Effector memory CD4-positive, alpha-beta T cell (primary cell): ENCODE measurements around the gene TCERG1L.

Source experiments
- DNase-seq, 3 donors: peaks; one replicate each; pipeline ENCODE4 v3.0.0-alpha.2; 2020
- H3K27ac ChIP-seq: 2 replicates; pipeline ENCODE4 v1.7.0; 2013; ENCODE audit warnings: mild to moderate bottlenecking, low read length, moderate library complexity; ENCODE audit not compliant: insufficient read depth, poor library complexity, severe bottlenecking
- H3K27me3 ChIP-seq: replicated peaks from 2 replicates; pipeline ENCODE4 v1.7.0; 2013; ENCODE audit warnings: mild to moderate bottlenecking, low read length; ENCODE audit not compliant: insufficient read depth, control insufficient read depth, poor library complexity, severe bottlenecking
- H3K36me3 ChIP-seq: 2 replicates; pipeline ENCODE4 v1.7.0; 2013; ENCODE audit warnings: mild to moderate bottlenecking, low read length, moderate library complexity; ENCODE audit not compliant: control insufficient read depth, insufficient read depth
- H3K4me1 ChIP-seq: 2 replicates; pipeline ENCODE4 v1.7.0; 2013; ENCODE audit warnings: low read length, mild to moderate bottlenecking; ENCODE audit not compliant: control insufficient read depth, insufficient read depth, poor library complexity, severe bottlenecking
- H3K4me3 ChIP-seq: 2 replicates; pipeline ENCODE4 v1.7.0; 2013; ENCODE audit warnings: low read length, low read depth, mild to moderate bottlenecking; ENCODE audit not compliant: insufficient read depth, poor library complexity, severe bottlenecking
- H3K9me3 ChIP-seq: 2 replicates; pipeline ENCODE4 v1.7.0; 2013; ENCODE audit warnings: mild to moderate bottlenecking, low read length, moderate library complexity; ENCODE audit not compliant: control insufficient read depth

Gene TCERG1L

GRCh38 chr10:131274133-131274880, 37.2 kb downstream of the TCERG1L start:
- Histone ChIP-seq H3K4me1 (no peaks in the 10 kb centered on the region), H3K9me3 (no peaks in the 10 kb centered on the region), H3K27me3 (no peaks in the 10 kb centered on the region), H3K4me3 (no peak overlapping the region), H3K27ac (no peak overlapping the region), H3K36me3 (no peaks in the 10 kb centered on the region)
- DNase-seq = no peak

- no peak overlapping the region for H3K27ac ChIP-seq
- no peak for DNase-seq
- H3K36me3 ChIP-seq = no peaks in the 10 kb centered on the region
- H3K4me3 ChIP-seq = no peak overlapping the region
- H3K27me3 ChIP-seq = no peaks in the 10 kb centered on the region
- H3K4me1 ChIP-seq = no peaks in the 10 kb centered on the region
- no peaks in the 10 kb centered on the region for H3K9me3 ChIP-seq
Observed at GRCh38 chr10:131273476-131273875, 38.0 kb downstream of the TCERG1L start.

DNA sequence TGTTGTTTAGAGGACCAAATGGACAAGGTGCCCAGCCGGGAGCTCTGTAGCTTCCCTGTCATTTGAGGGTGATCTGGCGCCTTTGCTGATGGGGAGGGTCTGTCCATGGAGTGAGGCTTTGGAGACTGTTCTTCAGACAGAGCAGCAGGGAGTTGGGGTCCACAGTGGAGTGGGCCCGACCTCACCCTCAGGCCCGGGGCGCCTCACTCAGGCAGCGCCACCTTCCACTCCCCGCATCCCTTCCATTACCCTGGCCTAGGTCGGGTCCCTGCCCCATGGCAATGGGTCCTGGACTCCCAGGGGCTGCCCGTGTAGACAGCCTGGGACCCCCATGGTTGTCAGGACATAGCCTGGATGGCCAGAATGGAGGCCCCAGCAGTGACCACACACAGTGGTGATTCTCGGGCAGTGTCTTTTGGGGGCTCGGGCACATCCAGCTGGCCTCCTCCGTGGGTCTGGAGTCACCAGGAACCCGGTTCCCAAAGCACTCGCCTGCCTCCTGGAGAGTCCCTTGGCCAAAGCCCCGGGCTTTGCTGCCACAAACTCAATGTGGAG, 38.5 kb downstream of the TCERG1L start:
- H3K36me3 ChIP-seq = no peaks in the 10 kb centered on the region
- no peaks in the 10 kb centered on the region for H3K9me3 ChIP-seq
- no peak for DNase-seq
- no peaks in the 10 kb centered on the region for H3K4me1 ChIP-seq
- no peaks in the 10 kb centered on the region for H3K27me3 ChIP-seq
- no peak overlapping the region for H3K4me3 ChIP-seq
- no peak overlapping the region for H3K27ac ChIP-seq

DNA sequence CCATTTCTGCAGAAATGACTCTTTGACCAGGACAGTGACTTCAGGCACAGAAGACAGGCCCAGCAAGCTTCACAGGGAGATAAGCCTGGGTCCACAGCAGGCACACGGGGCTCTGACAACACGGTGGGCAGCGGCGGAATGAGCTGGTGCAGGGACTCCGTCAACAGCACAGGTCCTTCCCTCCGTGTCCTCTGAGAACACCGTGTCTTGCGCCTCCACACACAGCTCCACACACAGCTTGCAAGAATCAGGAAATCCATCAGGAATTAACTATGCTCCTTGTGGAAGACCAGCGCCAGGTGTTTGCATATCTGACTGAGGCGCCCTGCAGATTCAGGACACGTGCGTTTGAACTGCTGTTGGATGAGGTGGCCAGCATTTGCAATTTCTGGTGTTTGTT, 39.6 kb downstream of the TCERG1L start:
- H3K9me3 ChIP-seq = no peaks in the 10 kb centered on the region
- H3K27me3 ChIP-seq = no peaks in the 10 kb centered on the region
- no peak overlapping the region for H3K4me3 ChIP-seq
- H3K4me1 ChIP-seq = no peaks in the 10 kb centered on the region
- DNase-seq = no peak
- no peaks in the 10 kb centered on the region for H3K36me3 ChIP-seq
- H3K27ac ChIP-seq = no peak overlapping the region

- H3K4me1 ChIP-seq = no peaks in the 10 kb centered on the region
- no peaks in the 10 kb centered on the region for H3K9me3 ChIP-seq
Observed at GRCh38 chr10:131271195-131271880, 40.2 kb downstream of the TCERG1L start.

GRCh38 chr10:131270461-131271190, 40.9 kb downstream of the TCERG1L start:
- H3K36me3 ChIP-seq = no peaks in the 10 kb centered on the region

More at GRCh38 chr10:131271195-131271880, 40.2 kb downstream of the TCERG1L start:
- no peaks in the 10 kb centered on the region for H3K27me3 ChIP-seq
- DNase-seq = no peak
- H3K36me3 ChIP-seq = no peaks in the 10 kb centered on the region
- H3K4me3 ChIP-seq = no peak overlapping the region
- no peak overlapping the region for H3K27ac ChIP-seq

GRCh38 chr10:131269776-131270460, 41.6 kb downstream of the TCERG1L start:
- Histone ChIP-seq H3K4me3 (no peak overlapping the region), H3K4me1 (no peaks in the 10 kb centered on the region), H3K27ac (no peak overlapping the region), H3K36me3 (no peaks in the 10 kb centered on the region), H3K27me3 (no peaks in the 10 kb centered on the region), H3K9me3 (no peaks in the 10 kb centered on the region)
- no peak for DNase-seq

More at GRCh38 chr10:131270461-131271190, 40.9 kb downstream of the TCERG1L start:
- Histone ChIP-seq H3K27me3 (no peaks in the 10 kb centered on the region), H3K9me3 (no peaks in the 10 kb centered on the region), H3K4me1 (no peaks in the 10 kb centered on the region), H3K27ac (no peak overlapping the region), H3K4me3 (no peak overlapping the region)
- no peak for DNase-seq

DNA sequence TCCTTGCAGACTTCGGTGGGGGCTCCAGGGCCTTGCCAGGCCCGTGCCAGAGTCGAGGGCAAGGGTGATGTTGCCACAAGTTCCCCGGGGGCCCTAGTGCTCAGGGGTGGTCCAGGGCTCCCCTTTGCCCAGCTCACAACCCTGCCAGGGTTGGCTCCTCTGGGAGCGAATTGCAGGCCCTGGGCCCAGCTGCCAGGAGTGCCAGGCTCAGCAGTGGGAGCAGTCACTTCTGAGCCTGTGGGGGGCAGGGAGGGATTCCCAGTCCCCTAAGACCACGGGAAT, 43.8 kb downstream of the TCERG1L start:
- Histone ChIP-seq H3K27me3 (no peaks in the 10 kb centered on the region), H3K4me3 (no peak overlapping the region), H3K27ac (no peak overlapping the region), H3K4me1 (no peaks in the 10 kb centered on the region), H3K36me3 (no peaks in the 10 kb centered on the region), H3K9me3 (no peaks in the 10 kb centered on the region)
- DNase-seq = no peak

DNA sequence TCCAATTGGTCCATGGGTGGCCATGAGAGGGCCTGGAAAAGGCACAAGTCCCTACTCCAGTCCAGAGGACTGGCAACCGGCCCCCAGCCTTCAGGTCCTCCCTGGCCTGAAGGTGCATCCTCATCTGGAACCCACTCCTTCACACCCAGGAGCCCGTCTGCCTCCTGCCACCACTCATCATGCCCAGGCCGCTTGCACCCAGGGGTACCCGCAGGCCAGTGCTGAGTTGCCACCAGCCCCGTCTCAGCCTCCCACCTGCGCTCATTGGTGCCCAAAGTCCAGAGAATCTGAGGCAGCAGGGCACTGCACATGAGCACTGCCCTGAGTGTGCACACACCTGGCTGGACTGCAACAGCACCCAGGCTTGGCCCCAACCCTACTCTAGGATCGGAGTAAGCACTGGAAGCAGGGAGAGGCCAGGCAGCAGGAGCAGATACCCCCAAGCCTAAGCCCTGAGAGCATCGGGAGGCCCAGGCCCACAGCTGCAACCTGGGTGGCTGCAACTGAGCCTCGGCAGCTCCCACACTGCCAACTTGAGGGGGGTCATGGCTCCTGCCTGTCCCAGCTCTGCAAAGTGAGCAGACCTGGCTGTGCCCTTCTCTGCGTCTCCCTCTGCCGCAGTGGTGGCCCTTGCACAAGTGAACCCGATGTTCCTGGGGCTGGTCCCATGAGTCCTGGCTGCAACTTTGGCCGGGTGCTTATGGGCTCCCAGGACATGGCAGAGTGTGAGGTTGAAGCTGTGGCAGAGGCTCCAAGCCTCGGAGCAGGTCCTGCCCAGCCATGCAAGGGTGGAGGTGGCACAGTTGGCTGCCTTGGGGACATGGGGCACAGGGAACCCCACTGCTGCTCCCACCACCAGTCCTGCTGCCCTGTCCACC, 44.3 kb downstream of the TCERG1L start:
- Histone ChIP-seq H3K4me3 (no peak overlapping the region), H3K36me3 (no peaks in the 10 kb centered on the region), H3K9me3 (no peaks in the 10 kb centered on the region), H3K4me1 (no peaks in the 10 kb centered on the region), H3K27ac (no peak overlapping the region), H3K27me3 (no peaks in the 10 kb centered on the region)
- no peak for DNase-seq
